GM20431 (cell line): ENCODE data around the gene ENTPD2.

Source experiments
- in situ Hi-C: fragments of 300-500 bp; cut with MseI, MboI; formaldehyde crosslinking; loops from one replicate; pipeline ENCODE4 v1.15.0; 2020; ENCODE audit warnings: low sequenced_read_pairs; ENCODE audit not compliant: unreplicated experiment

The ENTPD2 gene

GRCh38 chr9:137053944-137054931 is at the start of gene ENTPD2:
ENTPD2 (minus strand) TSS chr9:137054061; CDS start chr9:137053997, 64 bp downstream.
- in situ Hi-C loops, result no loop called here

DNA sequence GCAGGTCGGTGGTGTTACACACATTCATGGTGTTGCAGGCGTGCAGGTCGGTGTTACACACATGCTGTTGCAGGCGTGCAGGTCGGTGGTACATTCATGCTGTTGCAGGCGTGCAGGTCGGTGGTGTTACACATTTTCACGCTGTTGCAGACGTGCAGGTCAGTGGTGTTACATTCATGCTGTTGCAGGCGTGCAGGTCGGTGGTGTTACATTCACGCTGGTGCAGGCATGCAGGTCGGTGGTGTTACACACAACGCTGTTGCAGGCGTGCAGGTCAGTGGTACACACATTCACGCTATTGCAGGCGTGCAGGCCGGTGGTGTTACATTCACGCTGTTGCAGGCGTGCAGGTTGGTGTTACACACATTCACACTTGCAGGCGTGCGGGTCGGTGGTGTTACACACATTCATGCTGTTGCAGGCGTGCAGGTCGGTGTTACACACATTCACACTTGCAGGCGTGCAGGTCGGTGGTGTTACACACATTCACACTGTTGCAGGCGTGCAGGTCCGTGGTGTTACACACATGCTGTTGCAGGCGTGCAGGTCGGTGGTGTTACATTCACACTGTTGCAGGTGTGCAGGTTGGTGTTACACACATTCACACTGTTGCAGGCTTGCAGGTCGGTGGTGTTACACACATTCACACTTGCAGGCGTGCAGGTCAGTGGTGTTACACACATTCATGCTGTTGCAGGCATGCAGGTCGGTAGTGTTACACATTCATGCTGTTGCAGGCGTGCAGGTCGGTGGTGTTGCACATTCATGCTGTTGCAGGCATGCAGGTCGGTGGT is 49.5 kb upstream of the ENTPD2 start:
- in situ Hi-C loops, result loop anchor here (10.0 kb wide), 1 partner anchor 131 kb away; the partner anchor contains the start of gene SLC34A3

- in situ Hi-C loops, result no loop called here
Observed at GRCh38 chr9:137099231-137099630, 45.4 kb upstream of the ENTPD2 start.

DNA sequence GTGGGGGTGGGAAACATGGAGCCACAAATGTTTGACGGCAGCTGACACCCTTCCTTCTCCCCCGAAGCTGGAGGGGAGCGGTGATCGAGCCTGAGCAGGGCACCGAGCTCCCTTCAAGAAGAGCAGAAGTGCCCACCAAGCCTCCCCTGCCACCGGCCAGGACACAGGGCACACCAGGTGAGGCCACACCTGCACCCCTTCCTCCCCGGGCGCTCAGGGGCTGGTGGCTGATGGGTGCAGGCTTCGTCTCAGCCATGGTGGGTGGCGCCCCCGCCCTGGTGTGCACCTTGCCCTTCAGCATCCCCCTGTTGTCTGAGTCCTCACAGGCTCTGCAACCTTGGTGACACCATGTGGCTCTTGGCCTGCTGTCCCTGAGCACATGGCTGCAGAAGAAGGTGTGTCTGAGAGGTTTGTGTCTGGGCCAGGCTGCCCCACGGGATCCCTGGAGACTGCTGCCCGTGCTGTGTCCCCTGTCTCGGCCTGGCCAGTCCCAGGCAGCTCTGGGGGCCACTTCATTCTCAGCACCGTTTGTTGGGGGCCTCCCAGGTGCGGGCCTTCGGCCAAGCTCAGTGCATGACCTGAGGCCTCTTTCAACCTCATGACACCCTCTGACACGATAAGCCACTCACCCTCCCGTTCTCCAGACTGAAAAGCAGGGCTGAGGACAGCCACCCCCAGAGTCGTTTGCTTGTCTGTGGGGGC is 44.1 kb upstream of the ENTPD2 start:
- in situ Hi-C loops, result no loop called here

- in situ Hi-C loops, result no loop called here
Observed at GRCh38 chr9:137096785-137097546, 43.1 kb upstream of the ENTPD2 start.

- in situ Hi-C loops, result no loop called here
Observed at GRCh38 chr9:137095664-137096517, 42.0 kb upstream of the ENTPD2 start.

GRCh38 chr9:137089232-137089947 is 35.5 kb upstream of the ENTPD2 start:
- in situ Hi-C loops, result no loop called here

DNA sequence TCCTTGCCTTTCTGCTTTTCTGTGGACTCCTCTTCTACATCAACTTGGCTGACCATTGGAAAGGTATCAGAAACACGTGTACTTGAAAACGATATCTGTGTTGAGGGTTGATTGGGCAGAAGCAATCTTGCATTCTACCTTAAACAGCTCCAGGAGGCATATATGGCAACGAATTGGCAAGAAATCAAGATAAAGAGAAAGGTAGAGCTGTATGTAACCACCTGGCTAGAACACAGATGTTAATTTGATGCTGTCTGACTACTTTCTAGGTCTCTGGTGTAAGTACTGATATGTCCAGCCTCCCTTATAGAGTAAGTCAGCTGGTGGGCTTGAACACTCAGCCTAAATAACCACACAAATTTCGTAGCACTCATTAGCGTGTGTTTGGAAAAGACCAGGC is 34.3 kb upstream of the ENTPD2 start:
- in situ Hi-C loops, result no loop called here

- in situ Hi-C loops, result no loop called here
Observed at GRCh38 chr9:137087409-137087925, 33.6 kb upstream of the ENTPD2 start.

GRCh38 chr9:137086531-137087408 is 32.9 kb upstream of the ENTPD2 start, which contains the start of gene MAN1B1:
MAN1B1 (plus strand) TSS chr9:137086985; CDS start chr9:137087000, 15 bp downstream.
- in situ Hi-C loops, result no loop called here

GRCh38 chr9:137085920-137086530 is 32.2 kb upstream of the ENTPD2 start:
- in situ Hi-C loops, result no loop called here

- in situ Hi-C loops, result no loop called here
Observed at GRCh38 chr9:137084526-137084925, 30.7 kb upstream of the ENTPD2 start.

DNA sequence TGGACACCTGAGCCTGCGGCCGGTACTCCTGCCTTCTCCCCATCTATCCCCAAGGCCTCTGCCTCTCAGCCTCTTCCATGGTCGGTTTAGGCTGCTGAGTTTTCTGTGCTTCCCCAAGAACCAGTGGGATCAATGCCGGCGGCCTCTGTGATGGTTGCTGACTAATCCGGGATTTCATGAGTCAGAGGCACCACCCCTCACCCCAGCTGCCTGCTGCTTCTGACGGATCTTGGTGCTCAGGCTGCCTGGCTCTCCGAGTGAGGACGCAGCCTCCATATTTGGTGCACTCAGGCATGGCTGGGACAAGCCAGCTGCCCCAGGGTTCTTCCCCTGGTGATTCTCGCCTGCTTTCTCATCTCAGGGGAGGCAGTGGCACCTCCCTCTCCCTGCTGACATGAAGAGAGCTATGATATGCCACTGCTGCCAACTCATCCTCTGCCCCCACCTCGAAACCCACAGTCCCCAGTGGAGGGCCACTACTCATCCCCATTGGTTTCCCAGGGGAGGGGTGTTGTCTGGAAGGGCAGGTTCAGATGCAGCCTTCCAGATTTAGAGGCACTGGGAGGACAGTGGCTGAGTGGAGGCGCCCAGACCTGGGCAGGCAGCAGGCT is 29.6 kb upstream of the ENTPD2 start:
- in situ Hi-C loops, result no loop called here

DNA sequence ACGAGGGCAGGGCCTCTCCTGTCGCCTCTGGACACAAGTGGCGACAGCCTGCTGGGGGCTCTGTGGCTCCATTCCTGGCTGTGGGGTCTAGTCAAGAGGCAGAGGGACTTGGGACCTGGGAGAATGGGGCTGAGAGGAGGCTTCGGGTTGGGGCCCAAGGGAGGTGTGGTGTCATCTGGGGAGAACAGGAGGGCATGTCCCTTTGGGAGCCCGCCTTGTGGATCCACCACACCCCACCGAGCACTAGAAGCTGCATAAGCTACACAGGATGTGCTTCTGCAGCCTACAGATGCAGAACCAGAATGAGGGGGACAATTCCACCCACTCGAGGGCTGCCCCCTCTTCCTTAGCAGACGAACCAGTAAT is 29.0 kb upstream of the ENTPD2 start:
- in situ Hi-C loops, result no loop called here

- in situ Hi-C loops, result no loop called here
Observed at GRCh38 chr9:137082222-137082924, 28.5 kb upstream of the ENTPD2 start.
